Activated effector memory CD4-positive, alpha-beta T cell treated with anti-CD3 and anti-CD28 coated beads, Interleukin-2, amount 50 U/mL, for 16 hours (primary cell): ENCODE measurements around the gene SAP25.

Source experiments
- DNase-seq: peaks from one replicate; pipeline ENCODE4 v3.0.0-alpha.2; 2020

SAP25 gene

DNA sequence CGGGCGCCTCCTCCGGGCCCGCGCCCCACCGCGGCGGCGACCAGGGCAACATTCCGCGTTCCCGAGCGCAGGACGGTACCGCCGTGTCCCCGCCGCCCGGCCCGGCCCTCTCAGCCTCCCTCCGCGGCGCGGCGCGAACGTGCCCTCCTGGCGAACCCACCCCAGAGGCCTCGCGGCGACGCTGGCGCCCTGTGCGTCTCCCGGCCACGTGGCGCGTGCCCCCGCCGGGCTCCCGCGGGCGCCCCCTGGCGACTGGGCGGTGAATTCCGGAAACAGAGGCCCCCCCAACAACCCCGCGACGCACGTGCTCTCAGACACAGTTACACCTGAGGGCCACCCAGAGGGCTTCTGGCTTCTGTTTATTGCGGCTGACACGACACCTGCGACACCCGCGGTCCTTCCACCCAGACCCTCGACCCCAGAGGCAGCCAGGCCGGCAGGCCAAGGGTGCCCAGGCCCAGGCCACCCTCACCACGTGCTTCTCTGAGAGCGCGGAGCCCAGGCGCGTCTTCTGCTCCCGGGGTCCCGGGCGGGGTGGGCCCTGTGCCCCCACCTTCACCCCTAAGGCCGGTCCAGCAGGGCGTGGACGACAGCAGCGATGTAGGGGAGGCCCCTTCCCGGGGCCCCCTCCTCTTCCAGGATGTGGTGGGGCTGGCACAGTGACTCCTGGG is at the start of gene SAP25:
Gene SAP25 (minus strand): TSS at position 210 of the 671 bp plus-strand sequence. CDS start 158 bp downstream, at position 52.
- no peak for DNase-seq

DNA sequence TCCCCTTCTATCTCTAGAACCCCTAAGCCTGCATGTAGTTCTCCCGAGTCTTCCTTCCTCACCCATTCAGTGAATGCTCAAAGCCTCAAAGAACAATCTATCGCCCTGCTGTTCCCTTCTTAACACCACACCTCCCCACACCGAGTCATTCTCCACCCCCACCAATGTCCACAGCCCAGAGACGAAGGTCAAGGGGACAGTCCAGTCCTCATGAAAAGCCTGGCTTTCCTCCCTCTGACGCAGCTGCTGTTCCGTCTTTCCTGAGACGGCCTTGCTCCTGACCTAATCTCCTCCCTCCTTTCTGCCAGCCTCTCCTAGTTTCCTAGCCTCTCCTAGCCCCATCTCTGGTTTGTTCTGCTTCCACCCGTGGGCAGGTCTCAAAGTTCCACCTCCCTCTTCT is 47.9 kb upstream of the SAP25 start:
- no peak for DNase-seq

DNA sequence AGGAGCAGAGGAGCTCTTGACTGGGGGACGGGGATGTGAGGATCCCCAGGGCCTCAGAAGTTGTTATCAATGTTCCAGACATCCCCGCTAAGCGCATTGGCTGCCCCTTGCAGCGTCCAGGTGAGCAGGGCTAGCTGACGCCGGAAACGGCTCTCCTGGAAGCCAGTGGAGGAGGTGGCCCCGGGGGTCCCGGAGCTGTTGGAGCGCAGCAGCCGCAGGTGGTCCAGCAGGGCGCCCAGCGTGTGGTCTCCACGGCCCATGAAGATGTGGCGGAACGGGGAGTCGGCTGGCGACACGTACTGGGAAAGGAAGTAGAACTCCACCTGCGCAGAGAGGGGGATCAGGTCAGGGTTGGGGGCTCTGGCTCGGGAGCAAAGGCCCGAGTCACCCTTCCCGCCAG is 47.1 kb upstream of the SAP25 start:
- no peak for DNase-seq

DNA sequence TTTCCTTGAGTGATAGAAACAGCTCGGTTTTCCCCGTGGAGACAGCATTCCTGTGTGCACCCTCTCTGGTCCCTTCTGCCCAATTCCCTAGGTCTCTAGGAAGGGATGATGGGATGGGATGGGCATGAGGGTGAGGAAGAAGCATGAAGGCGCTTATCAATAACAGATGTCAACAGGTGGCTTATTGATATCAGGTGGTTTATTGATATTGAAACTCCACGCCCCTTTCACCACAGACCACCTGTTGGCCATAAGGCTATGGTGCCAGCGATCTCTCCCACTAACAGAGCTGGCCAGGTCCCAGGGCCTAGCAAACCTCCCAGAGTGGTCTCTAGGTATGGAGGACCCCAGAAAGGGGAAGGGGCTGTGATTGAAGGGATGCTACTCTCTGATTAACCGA is 46.5 kb upstream of the SAP25 start:
- DNase-seq, result no peak

DNA sequence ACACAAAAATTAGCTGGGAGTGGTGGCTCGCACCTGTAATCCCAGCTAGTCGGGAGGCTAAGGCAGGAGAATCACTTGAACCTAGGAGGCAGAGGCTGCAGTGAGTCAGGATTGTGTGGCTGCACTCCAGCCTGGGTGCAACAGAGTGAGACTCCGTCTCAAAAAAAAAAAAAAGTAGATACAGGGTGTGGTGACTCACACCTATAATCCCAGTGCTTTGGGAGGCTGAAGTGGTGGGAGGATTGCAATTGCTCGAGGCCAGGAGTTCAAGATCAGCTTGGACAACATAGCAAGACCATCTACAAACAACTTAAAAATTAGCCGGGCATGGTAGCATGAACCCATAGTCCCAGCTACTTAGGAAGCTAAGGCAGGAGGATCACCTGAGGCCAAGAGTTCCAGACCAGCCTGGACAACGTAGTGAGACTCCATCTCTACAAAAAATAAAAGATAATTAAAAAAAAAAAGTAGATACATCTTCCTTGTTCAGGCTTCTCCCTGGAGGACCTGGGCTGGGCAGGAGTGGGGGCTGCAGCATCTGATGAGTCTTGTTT is 40.7 kb upstream of the SAP25 start:
- no peak for DNase-seq

DNA sequence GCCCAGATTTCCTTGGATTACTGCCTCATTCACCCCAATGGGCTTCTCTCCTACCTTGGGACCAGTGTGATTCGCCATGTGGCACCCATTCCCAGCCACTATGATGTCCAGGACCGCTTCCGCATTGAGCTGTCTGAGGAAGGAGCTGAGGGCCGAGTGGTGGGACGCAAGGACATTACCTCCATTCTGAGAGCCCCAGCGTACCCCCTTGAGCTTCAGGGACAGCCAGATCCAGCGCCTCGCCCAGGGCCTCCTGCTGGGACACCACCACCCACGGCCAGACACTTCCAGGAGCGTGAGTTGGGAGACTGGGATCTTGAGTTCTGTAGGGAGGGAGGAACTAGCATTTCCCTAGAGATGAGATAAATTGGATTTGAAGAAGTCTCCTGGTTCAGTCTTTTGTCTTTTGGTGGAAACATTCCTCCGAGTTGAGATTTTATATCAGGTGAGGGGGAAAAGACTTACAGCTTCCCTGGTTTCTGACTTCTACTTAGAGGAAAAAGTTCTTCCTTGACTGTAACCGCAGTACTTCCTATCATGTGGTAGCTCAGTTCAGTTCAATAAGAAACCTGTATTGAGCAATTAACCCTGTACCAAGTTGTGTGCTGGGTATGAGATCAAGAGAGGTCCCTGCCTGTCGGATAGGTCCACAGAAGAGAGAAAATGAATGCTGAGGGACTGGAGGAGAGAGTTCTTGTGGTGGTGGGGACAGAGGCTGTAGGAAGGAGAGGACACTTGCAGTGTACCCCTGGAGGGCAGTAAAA is 39.9 kb upstream of the SAP25 start:
- no peak for DNase-seq

DNA sequence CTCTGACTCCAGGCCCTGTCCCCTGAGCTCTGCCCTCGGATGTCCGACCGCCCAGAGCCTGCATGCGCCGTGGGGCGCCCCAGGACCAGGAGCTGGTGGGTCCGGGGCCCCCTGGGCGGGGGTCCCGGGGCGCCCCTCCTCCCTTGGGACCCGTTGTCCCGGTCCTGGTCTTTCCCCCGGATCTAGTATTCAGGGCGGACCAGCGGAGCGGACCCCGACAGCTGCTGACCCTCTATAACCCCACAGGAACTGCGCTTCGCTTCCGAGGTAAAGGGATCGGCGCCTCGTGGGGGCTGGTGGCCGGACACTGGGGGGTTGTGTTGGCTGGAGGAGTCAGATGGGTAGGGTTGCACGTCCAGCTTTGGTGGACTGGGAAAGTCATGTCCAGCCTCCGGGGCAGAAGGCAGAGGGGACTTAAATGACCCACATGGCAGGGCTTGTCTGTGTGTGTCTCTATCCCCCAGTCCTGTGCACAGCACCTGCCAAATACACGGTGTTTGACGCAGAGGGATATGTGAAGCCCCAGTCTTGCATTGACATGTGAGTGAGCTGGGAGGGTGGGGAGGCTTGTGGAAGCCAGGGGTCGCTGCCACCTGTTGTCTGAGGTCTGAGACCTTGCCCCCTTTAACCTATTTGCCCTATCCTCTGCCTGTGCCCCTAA is 39.2 kb upstream of the SAP25 start:
- DNase-seq, result peak; percentile 66

DNA sequence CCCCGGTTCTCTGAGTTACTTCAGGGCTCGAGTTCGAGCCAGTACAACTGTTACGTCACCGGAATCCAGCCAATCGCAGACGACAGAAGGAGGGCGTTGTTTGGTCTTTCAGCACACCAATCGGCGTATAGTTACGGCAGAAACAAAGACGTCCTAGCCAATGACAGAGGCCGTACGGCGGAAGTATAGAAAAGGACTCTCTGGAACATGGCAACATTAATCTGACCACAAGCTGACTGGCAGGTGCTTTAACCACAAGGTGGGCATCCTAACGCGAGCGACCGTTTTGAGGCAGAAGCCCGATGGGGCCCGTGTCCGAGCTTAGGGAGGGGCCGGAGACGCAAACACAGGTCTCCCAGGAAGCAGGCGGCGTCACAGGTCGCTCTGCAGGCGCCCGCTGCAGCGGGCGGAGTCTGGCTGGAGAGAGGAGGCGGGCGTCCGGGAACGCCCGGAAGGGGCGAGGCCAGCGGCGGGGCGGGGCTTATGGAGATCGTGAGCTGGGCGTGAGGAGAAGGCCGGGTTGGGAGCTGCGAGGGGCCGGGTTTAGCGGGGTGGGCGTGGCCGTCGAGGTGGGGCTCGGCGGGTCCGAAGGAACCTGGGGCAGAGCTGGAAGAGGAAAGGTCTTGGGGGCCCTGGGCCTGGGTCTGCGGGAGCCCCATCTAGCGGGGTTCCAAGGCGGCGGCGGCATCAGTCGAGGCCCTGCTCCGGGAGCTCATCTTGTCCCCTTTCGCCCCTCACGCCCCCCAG is 38.5 kb upstream of the SAP25 start, which contains the start of gene MOSPD3:
Gene MOSPD3 (plus strand): TSS at position 558 of the 747 bp plus-strand sequence. CDS start 252 bp downstream, outside the sequence.
- DNase-seq, result peak; percentile 99

DNA sequence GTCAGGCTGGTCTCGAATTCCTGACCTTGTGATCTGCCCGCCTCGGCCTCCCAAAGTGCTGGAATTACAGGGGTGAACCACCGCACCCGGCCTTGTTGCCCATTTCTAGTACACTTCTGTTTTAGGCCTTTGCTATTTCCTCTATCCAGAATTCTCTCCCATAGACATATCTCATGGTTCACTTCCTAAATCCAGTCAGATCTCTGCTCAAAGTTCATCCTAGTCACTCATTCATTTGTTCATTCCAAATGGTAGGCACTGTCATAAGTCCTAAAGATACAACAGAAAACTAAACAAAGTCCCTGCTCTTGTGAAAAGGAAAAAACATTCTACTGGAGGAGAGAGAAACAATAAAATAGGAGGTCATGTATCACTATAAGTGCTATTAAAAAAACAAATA is 36.3 kb upstream of the SAP25 start:
- no peak for DNase-seq

DNA sequence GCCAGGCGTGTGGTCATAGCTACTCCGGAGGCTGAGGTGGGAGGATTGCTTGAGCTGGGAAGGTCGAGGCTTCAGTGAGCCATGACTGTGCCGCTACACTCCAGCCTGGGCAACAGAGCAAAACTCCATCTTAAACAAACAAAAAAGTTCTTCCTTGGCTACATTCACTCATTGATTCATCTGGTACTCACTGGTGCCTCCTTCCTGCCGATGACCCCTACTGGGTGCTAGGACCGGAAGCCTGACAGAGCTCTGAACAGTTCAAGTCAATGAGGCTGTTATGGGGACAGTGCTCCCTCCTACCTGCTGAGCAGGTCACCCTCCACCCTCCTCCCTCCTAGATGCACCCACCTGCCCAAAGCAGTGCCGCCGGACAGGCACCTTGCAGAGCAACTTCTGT is 33.4 kb upstream of the SAP25 start:
- no peak for DNase-seq

DNA sequence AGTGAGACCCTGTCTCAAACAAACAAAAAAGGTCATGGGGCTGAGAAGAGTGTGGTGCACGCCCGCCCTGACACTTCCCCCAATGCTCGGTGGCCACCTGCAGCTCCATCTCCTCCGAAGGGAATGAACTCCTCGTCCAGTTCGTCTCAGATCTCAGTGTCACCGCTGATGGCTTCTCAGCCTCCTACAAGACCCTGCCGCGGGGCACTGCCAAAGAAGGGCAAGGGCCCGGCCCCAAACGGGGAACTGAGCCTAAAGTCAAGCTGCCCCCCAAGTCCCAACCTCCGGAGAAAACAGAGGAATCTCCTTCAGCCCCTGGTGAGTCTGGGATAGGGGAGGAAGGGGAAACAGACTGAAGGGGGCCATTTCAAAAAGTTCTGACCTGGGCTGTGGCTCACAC is 32.6 kb upstream of the SAP25 start:
- DNase-seq, result no peak

DNA sequence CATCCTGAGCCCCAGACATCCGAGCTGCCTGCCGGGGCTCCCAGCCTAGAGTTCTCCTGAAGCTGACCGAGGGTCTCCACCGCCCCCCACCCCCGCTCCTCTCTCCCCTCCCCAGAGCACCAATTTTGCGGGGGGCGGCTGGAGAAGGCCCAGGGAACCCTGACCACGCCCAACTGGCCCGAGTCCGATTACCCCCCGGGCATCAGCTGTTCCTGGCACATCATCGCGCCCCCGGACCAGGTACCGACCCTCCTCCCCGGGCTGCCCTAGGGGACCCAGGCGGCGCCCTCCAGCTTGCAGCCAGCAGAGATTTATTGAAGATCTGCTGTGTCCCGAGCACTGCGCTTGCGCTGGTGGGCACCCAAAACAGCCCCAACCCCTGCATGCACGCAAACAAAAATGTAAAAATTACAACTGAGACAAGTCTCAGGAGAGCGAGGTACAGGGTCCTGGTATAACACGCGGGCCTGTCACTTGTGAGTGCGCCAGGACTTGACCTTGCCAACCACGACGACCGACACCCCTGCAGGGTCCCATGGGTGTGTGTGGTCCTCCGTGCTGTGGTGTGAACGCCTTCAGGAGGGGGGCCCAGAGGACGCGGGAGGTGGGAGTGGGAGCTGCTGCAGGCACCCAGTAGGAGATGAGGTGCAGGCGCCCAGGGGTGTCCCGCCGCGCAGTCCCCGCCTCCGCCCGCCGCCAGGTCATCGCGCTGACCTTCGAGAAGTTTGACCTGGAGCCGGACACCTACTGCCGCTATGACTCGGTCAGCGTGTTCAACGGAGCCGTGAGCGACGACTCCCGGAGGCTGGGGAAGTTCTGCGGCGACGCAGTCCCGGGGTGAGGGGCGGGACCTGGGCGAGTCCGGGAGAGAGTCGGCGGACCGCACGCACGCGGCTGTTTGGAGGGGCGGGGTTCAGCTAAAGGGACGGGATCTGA is 31.5 kb upstream of the SAP25 start:
- DNase-seq, result peak; percentile 80

DNA sequence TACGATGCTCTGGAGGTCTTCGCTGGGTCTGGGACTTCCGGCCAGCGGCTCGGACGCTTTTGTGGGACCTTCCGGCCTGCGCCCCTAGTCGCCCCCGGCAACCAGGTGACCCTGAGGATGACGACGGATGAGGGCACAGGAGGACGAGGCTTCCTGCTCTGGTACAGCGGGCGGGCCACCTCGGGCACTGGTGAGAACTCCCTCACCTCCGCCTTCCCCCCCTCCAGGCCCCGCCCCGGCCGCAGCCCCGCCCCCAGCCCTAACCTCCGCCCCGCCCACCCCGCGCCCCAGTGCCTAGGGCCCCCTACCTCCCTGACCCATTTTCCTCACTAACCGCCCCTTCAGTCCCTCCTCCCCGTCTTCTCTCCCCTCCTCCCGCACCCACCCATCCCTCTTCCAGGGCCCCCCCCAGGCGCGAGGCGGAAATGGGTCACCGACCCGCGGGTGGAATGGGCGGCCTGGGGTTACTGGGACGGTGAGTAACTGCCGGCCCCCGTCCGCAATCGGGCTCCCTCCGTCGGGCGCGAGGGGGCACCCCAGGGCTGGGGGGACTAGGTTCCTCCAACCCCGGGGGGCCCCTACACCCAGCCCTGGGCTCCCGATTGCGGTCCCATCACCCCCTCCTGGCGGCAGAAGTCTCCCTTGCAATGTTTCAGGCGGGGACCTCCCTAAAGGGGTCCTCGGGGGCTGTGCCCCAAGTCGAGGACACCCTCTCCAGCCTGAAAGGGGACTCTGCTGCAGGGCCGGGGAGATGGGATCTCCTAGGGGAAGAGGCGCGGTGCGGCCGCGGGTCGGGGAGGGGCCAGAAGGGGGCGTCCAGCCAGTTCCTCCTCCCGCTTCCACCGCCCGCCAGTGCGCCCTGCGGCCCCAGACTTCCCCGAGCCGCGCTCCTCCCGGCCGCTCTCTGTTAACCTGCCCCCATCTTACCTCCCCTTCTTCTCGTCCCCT is 30.6 kb upstream of the SAP25 start:
- peak; percentile 89 for DNase-seq

DNA sequence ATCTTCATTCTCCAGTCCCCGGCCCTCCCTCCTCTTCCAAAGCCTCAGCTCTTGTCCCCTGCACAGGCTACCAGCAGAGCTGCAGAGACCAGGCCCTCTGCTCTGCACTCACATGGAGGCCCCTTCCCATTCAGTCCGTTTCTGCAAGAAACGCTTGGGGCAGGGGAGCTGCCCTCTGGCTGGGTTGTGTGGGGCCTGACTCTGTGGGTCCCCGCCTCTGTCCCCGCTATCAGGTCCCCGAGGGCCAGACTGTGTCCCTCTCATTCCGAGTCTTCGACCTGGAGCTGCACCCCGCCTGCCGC is 30.0 kb upstream of the SAP25 start:
- no peak for DNase-seq

DNA sequence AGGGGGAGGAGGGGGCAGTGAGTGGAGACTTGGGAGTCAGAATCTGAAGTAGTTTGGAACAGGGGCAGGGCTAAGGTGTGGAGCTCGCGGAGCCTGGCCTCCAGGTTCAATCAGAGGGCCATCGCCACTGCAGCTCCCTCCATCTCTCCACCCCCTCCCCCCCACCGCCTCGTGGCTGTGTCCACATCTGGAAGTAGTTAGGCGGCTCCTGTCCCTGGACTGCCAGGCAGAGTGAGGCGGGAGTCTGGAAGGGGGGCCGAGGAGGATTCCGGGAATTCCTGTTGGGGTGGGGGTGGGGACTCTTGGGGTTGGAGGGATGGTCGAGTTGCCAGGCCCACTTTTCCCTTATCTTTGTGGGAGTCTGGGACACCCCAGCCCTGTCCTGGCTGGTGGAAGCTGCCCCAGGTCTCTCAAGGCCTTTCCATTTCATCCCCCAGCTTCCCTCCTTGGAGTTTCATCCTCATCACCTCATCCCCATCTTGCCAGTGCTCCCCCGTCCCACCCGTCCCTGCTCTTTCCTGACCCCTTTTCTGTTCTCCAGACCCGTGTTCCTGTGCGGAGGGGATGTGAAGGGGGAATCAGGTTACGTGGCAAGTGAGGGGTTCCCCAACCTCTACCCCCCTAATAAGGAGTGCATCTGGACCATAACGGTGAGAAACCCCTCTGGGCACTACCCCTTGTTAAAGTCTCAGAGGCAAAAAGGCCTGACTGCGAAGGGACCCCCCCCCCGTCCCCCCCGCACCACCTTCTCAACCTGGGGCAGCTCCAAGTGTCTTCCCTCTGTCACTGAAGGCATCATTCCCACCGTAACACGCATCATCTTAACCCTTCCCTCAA is 29.4 kb upstream of the SAP25 start:
- DNase-seq, result no peak

DNA sequence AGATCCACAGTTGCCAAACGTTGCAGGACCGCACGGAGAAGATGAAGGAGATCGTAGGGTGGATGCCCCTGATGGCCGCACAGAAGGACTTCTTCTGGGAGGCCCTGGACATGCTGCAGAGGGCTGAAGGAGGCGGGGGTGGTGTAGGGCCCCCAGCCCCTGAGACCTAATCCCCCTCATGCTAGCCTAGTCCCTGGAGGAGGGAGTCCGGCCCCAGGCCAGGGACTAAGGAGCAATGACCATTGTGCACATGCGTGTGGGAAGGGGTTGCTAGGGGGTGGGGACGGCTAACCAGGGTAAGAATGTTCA is 27.0 kb upstream of the SAP25 start:
- no peak for DNase-seq

DNA sequence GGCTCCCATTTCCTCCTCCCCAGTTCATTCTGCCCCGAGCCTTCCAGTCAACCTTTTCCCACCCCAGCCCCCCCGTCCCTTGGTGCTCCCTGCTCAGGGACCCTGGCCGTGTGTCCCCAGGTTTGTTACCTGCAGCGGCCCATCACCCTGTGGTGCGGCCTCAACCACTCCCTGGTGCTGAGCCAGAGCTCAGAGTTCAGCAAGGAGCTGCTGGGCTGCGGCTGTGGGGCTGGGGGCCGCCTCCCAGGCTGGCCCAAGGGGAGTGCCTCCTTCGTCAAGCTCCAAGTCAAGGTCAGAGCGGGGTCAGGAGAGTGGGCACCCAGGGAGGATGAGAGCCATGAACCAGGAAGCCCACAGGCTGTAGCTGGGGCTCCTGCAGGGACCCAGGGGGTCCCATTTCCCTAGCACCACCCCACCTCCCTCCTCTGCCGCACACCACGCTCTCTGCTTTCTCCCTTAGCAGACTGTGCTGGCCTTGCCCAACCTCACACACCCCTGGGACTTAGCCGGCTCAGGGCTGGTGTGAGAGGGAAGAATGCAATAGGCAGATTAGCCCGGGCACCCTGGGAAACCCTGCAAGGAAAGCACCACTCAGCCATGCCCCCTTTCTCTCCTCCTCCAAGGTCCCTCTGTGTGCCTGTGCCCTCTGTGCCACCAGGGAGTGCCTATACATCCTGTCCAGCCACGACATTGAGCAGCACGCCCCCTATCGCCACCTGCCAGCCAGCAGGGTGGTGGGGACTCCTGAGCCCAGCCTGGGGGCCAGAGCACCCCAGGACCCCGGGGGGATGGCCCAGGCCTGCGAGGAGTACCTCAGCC is 26.4 kb upstream of the SAP25 start:
- DNase-seq, result no peak

DNA sequence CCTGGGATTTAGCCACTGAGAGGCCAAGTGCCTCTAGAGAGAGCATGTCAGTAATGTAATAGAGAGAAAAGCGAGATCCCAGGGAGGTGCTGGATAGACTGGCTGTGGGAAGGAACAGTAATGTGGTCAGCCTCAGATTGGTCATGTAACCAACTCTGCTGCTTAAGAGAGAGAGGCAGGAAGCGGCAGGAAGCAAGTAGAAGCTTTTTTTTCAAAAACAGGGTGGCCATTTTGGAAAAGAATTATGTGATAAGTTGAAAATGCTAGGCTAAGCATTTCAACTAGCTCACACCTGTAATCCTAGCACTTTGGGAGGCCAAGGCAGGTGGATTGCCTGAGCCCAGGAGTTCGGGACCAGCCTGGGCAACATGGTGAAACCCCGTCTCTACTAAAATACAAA is 24.7 kb upstream of the SAP25 start:
- DNase-seq, result no peak

DNA sequence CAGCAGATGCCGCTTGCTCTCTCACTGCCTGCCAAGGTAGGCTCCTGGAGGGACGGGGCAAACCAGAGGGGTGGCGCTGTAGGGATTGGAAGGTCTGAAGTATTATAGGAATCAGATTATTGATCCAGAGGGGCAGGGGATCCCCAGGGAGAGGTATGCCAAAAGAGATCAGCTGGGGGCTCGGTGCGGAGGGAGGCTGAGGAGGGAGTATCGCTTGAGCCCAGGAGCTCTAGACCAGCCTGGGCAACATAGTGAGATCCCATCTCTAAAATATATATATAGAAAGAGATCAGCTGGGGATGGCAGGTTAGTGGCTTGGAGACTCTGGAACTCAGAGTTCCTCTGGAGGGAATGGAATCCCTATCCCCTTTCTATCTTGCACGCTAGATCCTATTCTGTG is 21.5 kb upstream of the SAP25 start:
- DNase-seq, result no peak
